HepG2 (cell line): ENCODE results near the gene HTRA1.

ENCODE experiments used
- CBX2 ChIP-seq, 2 experiments: fragments of 200-600 bp in 1 of 2; sonication (generic); formaldehyde crosslinking in 1 of 2; IDR thresholded peaks; 2 replicates each; pipeline versions ENCODE4 v1.7.0 to v1.8.1; 2018 to 2022; ENCODE audit warnings: low read depth in 2 of 2, low read length in 1 of 2, mild to moderate bottlenecking in 1 of 2, missing genetic modification reagents in 1 of 2
- GABPA ChIP-seq, 2 experiments: IDR thresholded peaks; 2 replicates each; pipeline ENCODE4 v1.6.1; 2011 to 2016; ENCODE audit warnings: low read depth in 2 of 2, low read length in 1 of 2, missing biosample characterization in 1 of 2, missing genetic modification characterization in 1 of 2
- PREB ChIP-seq: sonication (generic); formaldehyde crosslinking; IDR thresholded peaks from 2 replicates; pipeline ENCODE4 v1.4.0; 2020; ENCODE audit warnings: missing genetic modification reagents
- ZBTB3 ChIP-seq: sonication (generic); formaldehyde crosslinking; IDR thresholded peaks from 2 replicates; pipeline ENCODE4 v1.4.0; 2020; ENCODE audit warnings: low read depth, mild to moderate bottlenecking, moderate library complexity, missing genetic modification reagents, borderline replicate concordance
- ZMYM2 ChIP-seq: sonication (generic); formaldehyde crosslinking; IDR thresholded peaks from 2 replicates; pipeline ENCODE4 v1.8.0; 2022; ENCODE audit warnings: mild to moderate bottlenecking, missing genetic modification reagents
- ZNF335 ChIP-seq: sonication (generic); formaldehyde crosslinking; IDR thresholded peaks from 2 replicates; pipeline ENCODE4 v1.4.0; 2020; ENCODE audit warnings: missing genetic modification reagents
- ZNF431 ChIP-seq: sonication (generic); formaldehyde crosslinking; IDR thresholded peaks from 2 replicates; pipeline ENCODE4 v1.9.0; 2022; ENCODE audit warnings: missing genetic modification reagents, low read depth, mild to moderate bottlenecking, borderline replicate concordance
- ZNF773 ChIP-seq: sonication (generic); formaldehyde crosslinking; IDR thresholded peaks from 2 replicates; pipeline ENCODE4 v1.4.0; 2020; ENCODE audit warnings: missing genetic modification reagents, borderline replicate concordance

- TF ChIP-seq ZNF773 (CRISPR knock-in tag) (no peak), ZNF431 (CRISPR knock-in tag) (no peak), GABPA (IDR thresholded peaks at IDR 0.05; ENCODE audit: low read depth, low read length) (no peak), GABPA (CRISPR knock-in tag; IDR thresholded peaks at IDR 0.05; ENCODE audit: low read depth) (no peak), PREB (CRISPR knock-in tag) (no peak), CBX2 (IDR thresholded peaks at IDR 0.05; ENCODE audit: low read depth, low read length) (no peak), CBX2 (CRISPR knock-in tag; IDR thresholded peaks at IDR 0.05; ENCODE audit: low read depth) (no peak), ZMYM2 (CRISPR knock-in tag) (no peak), ZBTB3 (CRISPR knock-in tag) (no peak), ZNF335 (CRISPR knock-in tag) (no peak)
These were observed 63.5 kb downstream of the HTRA1 start for GRCh38 chr10:122524811-122525210.
